Measurements from ENCODE around the gene RPGR. TPM values are rescaled to one million over a fixed set of nuclear protein-coding genes. Genes with fewer than 3 reads are reported as not detected.

Gene RPGR
- total RNA-seq, 1 experiment from 2014 or later: not detected

DNA sequence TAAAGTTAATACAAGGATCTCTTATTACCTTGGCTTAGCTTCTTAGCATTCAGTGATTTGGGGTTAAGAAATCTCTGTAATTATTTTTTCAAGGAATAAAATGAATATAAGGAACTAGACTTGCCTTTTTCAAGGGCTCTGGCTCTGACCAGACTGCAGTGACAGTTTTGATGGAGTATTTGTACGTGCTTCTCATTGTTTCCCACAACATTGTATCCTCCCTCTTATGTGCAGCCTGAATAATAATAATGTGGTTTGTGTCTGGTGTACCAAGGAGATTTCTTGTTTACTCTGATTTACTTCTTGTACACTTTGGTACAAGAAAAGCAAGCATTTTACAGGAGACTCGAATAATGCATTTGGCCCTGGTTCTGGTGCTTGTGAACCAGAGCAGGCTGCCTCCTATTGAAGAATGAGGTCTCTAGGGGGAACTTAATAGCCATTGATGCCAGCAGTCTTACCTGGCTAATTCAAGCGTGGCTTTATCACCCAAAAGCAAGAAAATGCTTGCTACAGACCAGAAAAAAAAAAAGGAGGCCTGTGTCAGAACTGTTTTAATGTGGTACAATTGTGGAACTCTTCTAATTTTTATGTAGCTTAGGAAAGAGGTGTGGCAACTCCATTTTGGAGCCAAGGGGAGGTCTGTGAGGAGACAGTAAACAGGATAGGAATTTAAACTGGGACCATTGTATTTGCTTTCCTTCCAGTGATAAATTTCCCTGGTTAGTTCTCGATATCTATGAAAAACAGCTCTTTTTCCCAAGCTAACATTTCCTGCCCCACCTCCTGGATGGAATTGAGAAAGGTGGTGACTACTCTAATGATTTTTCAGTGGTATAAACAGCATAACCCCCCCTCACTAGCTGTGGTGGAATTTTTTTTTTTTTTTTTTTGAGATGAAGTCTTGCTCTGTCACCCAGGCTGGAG, 30.7 kb upstream of the RPGR start:
- DNase-seq: no peak
- H3K9me3 ChIP-seq (ENCODE audit: insufficient read depth, low read depth): no peaks in the 10 kb centered on the region
- H3K79me2 ChIP-seq (ENCODE audit: low read depth): no peaks in the 10 kb centered on the region
- no peak overlapping the region for H2AFZ ChIP-seq
- no peaks in the 10 kb centered on the region for H3F3A ChIP-seq (ENCODE audit: insufficient read depth, low read depth)
- no peak overlapping the region for H3K27ac ChIP-seq
- H3K4me2 ChIP-seq: no peak overlapping the region
- no peaks in the 10 kb centered on the region for H3K9me2 ChIP-seq (ENCODE audit: insufficient read depth)
- H3K4me3 ChIP-seq: no peak overlapping the region
- intact Hi-C loops (cut with micrococcal nuclease; ENCODE audit: unreplicated experiment): no loop called here
- no TSS peak for BruUV-seq (replicated peaks)
- no peaks in the 10 kb centered on the region for H3K4me1 ChIP-seq (replicated peaks; ENCODE audit: insufficient read depth)
- no peaks in the 10 kb centered on the region for H3K36me3 ChIP-seq (ENCODE audit: low read depth)
- TF ChIP-seq EZH2 (IDR thresholded peaks at IDR 0.05; ENCODE audit: low read depth) (no peak), CTCF (conservative IDR thresholded peaks at IDR 0.05) (no peak)
- H4K20me1 ChIP-seq (ENCODE audit: insufficient read depth): no peaks in the 10 kb centered on the region
- no peaks in the 10 kb centered on the region for H3K27me3 ChIP-seq (ENCODE audit: insufficient read depth, low read depth)
- CTCF ChIA-PET: no interaction called here
- POLR2A ChIA-PET (ENCODE audit: unreplicated experiment): no interaction called here

DNA sequence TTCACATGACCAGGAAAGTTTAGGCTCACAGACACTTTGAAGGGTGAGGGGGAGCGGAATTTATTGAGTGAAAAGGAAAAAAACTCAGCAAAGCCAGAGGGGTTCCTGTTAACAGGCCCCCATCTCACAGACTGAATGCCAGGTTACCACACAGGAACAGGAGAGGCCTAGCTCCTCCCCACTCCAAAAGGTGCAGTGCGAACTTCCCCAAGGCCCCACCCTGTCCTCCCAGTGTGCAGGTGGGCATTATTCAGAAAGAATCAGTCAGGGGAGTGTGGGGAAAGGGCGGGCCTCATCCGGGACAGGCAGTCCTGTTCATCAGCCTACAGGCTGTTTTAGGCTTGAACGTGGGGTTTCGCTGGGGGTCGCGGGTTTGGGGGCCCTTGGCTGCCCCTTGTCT, 29.1 kb upstream of the RPGR start:
- Histone ChIP-seq H3K4me2 (no peak overlapping the region), H4K20me1 (ENCODE audit: insufficient read depth) (no peaks in the 10 kb centered on the region), H3K27me3 (ENCODE audit: insufficient read depth, low read depth) (no peaks in the 10 kb centered on the region), H2AFZ (no peak overlapping the region), H3K36me3 (ENCODE audit: low read depth) (no peaks in the 10 kb centered on the region), H3F3A (ENCODE audit: insufficient read depth, low read depth) (no peaks in the 10 kb centered on the region), H3K27ac (no peak overlapping the region), H3K4me3 (no peak overlapping the region), H3K9me2 (ENCODE audit: insufficient read depth) (no peaks in the 10 kb centered on the region), H3K9me3 (ENCODE audit: insufficient read depth, low read depth) (no peaks in the 10 kb centered on the region), H3K79me2 (ENCODE audit: low read depth) (no peaks in the 10 kb centered on the region), H3K4me1 (replicated peaks; ENCODE audit: insufficient read depth) (no peaks in the 10 kb centered on the region)
- no peak for TF ChIP-seq EZH2 (IDR thresholded peaks at IDR 0.05; ENCODE audit: low read depth)
- no peak for TF ChIP-seq CTCF (conservative IDR thresholded peaks at IDR 0.05)
- no peak for DNase-seq
- ChIA-PET CTCF (no interaction called here), POLR2A (ENCODE audit: unreplicated experiment) (no interaction called here)
- BruUV-seq (replicated peaks): no TSS peak
- intact Hi-C loops (cut with micrococcal nuclease; ENCODE audit: unreplicated experiment): no loop called here

DNA sequence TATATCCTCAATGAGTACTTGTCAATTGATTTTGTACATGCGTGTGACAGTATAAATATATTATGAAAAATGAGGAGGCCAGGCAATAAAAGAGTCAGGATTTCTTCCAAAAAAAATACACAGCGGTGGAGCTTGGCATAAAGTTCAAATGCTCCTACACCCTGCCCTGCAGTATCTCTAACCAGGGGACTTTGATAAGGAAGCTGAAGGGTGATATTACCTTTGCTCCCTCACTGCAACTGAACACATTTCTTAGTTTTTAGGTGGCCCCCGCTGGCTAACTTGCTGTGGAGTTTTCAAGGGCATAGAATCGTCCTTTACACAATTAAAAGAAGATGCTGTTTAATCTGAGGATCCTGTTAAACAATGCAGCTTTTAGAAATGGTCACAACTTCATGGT, 25.1 kb upstream of the RPGR start, which contains the start of gene OTC:
Gene OTC (plus strand): TSS at position 243 of the 400 bp plus-strand sequence. CDS start 93 bp downstream, at position 336.
- TF ChIP-seq CTCF (conservative IDR thresholded peaks at IDR 0.05): no peak
- no peak for TF ChIP-seq EZH2 (IDR thresholded peaks at IDR 0.05; ENCODE audit: low read depth)

More for the DNA sequence above, 25.1 kb upstream of the RPGR start, which contains the start of gene OTC:
- no peaks in the 10 kb centered on the region for H3K79me2 ChIP-seq (ENCODE audit: low read depth)
- CTCF ChIA-PET: no interaction called here
- no peak within 1 kb of the TSS for H3K4me2 ChIP-seq
- H3F3A ChIP-seq (ENCODE audit: insufficient read depth, low read depth): no peaks in the 10 kb centered on the region
- H4K20me1 ChIP-seq (ENCODE audit: insufficient read depth): no peaks in the 10 kb centered on the region
- H2AFZ ChIP-seq: no peak within 1 kb of the TSS
- no peaks in the 10 kb centered on the region for H3K4me1 ChIP-seq (replicated peaks; ENCODE audit: insufficient read depth)
- intact Hi-C loops (cut with micrococcal nuclease; ENCODE audit: unreplicated experiment): no loop called here
- no TSS peak for BruUV-seq (replicated peaks)
- DNase-seq: no peak
- H3K36me3 ChIP-seq (ENCODE audit: low read depth): no peaks in the 10 kb centered on the region
- H3K27ac ChIP-seq: no peak within 1 kb of the TSS
- H3K4me3 ChIP-seq: no peak within 1 kb of the TSS
- POLR2A ChIA-PET (ENCODE audit: unreplicated experiment): no interaction called here
- H3K9me2 ChIP-seq (ENCODE audit: insufficient read depth): no peaks in the 10 kb centered on the region
- H3K9me3 ChIP-seq (ENCODE audit: insufficient read depth, low read depth): no peaks in the 10 kb centered on the region
- H3K27me3 ChIP-seq (ENCODE audit: insufficient read depth, low read depth): no peaks in the 10 kb centered on the region
